NCI-H524 treated with DMSO at 0.1 percent for 48 hours (cell line): ENCODE results near the gene GPBAR1.
A peak's percentile ranks its signal among the peaks of the same experiment; 100 is the strongest.

Experiments used
- DNase-seq: peaks from one replicate; lab custom pipeline; 2025; lab: John Stamatoyannopoulos, UW

The GPBAR1 gene

DNA sequence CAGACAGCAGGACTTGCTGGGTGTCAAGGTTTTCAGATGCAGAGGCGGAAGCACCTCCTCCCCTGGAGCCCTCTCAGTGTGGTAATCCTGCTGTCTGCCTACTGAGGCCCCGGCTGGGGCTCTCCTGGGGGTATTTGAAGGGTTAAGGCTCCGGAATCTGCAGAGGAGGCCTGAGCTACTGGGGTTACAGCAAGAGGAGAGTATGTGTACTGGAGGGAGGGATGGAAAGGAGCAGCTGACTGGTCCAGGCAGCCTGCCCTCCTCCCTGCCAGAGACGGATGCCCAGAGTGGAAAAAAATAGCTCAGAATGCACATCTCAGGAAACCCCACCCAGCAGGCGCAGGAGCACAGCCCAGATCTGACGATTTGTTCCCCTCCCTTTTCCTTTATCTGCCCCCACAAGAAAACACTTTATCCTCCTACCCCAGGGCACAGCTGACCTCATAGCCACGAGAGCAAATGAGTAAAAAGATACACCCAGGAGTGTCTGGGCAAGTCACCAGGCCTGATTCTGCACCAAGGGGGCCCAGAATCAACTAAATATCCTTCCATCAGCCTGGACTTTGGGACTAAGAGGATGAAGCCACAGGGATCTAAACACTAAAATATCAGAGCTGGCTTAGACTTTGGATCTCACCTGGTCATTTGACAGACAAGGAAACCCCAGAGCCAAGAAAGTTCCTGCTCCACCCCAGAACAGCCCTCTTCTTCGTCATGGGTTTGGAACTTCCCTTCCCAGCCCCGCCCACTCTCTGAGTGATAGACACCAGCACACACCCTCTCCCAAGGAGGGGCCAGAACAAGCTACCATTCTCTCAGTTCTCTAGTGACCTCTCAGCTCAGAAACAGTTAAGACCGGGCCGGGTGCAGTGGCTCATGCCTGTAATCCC is 26.0 kb downstream of the GPBAR1 start:
- DNase-seq = no peak

DNA sequence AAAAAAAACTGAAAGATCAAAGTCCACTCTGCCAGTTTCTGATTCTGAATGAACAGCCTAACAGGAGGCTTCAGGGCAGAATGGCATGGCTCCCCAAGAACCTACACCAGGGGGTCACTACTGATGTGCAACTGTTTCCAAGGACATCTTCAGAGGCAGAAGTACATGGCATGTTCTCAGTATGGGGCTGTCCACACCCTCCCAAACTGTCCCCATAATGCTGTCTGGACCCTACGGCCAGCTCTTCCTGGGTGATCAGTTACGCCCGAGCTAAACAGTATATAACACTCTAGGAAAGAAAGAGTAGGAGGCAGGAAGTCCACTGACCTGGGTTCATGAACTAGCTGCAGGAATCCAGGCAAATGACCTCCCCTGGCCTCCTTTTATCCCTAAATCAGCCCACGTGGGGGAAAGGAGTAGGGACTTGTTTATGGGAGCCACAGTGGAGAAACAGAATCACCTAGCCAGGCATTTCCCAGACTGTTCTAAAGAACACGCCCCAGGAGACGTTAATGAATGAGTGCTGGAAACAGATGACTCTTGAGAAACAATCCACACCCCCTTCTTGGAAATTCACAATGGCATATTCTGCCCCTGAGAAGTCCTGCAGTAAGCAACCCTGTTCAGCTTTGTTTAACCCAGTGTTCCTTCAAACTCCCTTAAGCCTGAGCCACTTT is 29.0 kb downstream of the GPBAR1 start:
- no peak for DNase-seq

DNA sequence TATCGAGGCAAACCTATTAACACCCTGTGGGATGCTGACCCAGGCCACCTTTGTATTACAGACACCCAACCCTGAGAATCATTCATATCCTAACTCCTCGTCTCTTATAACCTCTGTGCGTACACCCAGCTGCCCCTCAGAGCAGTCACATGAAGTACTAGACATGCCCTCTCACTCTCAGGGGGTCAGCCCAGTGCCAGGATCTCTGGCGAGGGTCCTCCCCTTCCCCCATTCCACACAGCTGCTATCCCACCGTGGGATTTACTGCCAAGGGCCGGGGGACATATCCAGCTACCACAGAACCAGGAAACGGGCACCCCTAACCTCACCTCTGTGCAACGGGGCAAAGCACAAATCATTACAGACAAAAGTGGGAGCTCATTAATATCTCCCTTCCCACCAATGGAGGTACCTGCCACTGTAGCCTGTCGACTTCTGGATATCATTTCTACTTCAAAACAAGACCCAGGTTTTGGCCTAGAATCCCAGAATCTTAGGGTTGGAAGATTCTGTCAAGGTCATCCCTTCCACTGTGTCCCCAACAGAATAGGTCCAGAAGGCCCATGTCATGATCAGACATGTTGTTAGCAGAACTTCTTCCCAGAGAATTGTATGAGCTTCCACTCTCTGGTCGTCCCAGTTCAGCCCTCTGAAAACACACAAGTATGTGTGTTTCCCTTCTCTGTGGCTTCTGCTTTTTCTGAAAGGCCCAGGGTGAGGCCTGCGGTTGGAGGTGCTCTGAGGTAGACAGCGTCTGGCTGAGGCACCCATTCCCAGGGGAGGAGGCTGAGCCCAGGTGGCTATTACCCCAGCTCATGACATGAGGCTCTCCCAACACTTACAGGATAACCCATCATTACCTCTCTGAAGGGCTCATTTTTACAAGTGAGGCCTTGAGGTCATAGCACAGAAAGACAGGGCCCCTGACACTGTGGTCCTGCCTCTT is 29.8 kb downstream of the GPBAR1 start:
- DNase-seq = no peak

DNA sequence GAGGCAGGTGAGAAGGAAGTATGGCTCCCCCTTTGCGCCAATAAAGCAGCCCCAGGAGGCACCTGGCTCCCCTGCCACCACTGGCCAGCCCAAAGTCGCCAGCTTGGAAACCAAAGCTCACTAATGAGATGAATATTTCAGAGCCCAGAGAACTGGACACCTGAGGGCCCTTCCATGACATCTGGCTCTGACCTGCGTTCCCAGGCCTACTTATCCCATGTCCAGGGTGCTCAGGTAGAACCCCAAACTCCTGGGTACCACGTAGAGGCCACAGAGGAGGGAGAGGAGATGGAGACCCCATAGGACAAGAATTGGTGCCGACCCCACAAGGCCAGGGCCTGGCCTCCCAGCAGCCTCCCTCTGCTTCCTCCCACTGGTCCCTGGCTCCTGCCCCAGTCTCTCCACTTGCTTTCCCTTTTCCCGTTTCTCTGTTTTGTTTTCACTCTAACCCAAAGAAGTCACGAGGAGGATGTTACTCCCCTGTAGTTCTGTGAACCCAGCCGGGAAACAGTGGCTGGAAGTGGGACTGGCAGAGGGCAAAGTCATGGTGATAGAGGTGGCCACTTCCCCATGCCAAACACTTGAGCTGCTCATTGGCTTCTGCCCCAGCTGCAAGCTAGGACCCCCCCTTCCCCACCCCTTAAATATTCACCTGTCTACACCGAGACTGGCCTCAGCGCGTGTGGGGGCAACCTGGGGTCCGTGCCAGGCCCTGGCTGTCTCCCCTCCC is 30.7 kb downstream of the GPBAR1 start:
- no peak for DNase-seq

DNA sequence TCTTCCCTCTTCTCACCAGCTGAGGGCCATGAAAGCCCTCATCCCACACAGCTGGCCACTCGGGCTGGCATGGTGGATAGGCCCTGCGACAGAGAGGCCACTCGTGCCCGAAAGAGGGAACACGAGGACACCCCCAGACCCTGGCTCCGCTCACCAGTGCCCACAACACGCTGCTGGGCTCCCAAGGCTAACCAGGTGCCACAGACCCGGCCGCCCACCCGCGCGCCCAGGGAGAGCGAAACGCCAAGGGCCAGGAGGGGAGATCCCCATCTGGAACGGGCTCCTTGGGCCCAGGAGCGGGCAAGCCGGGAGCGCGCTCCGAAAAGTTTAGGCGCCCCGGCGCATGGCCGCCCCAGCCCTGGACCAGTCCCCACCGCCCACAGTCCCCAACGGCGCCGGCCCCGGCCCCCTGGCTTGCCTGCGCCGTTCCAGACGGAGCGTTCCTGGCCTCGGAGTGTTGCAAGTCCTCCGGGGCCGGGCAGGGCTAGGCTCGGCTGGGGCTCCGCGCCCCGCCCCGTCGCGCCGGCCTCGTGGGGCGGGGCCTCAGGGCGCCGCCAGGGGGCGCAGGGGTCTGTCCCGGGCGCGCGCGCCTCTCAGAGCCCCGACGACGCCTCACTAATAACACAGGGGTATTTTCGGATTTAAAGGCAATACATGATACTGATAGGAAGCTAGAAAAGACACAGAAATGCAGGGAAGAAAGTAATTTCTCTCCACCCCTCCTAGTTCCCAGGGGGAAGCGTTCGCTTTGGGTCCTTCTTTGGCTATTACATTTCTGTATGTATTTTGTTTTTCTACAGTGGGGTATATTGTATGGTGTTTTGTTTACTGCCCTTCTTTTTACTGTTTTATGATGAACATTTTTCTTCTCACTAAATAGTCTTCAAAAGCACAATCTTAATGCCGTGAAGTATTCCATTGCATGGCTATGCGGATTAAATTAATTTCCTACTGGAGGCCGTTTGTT is 31.5 kb downstream of the GPBAR1 start, which contains the start of gene TMBIM1:
TSS of gene TMBIM1 (minus strand) at position 456 of the 967 bp plus-strand sequence. CDS start 10,362 bp downstream, outside the sequence.
- DNase-seq = no peak

DNA sequence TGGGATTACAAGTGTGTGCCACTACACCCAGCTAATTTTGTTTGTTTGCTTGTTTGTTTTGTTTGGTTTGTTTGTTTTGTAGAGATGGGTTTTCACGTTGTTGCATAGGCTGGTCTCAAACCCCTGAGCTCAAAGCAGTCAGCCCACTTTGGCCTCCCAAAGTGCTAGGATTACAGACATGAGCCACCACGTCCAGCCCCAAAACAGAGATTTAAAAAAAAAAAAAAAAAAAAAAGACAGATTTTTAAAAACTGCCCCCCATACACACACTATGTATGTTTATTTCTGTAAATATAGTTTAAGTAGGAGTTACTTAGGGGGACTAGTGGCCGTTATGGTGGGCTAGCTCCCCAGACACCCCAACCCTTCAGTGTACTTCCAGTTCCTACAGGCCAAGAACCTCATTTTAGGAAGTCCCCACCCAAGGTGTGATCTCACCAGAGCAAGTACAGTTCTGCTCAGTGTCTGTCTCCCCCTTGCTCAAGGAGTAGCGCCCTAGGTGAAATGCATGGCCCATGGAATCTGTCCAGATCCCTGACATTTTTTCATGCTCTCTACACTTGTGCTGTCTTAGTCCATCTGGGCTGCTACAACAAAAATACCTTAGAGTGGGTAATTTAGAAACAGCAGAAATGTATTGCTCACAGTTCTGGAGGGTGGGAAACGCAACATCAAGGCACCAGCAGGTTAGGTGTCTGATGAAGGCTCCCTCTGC is 33.1 kb downstream of the GPBAR1 start:
- no peak for DNase-seq

DNA sequence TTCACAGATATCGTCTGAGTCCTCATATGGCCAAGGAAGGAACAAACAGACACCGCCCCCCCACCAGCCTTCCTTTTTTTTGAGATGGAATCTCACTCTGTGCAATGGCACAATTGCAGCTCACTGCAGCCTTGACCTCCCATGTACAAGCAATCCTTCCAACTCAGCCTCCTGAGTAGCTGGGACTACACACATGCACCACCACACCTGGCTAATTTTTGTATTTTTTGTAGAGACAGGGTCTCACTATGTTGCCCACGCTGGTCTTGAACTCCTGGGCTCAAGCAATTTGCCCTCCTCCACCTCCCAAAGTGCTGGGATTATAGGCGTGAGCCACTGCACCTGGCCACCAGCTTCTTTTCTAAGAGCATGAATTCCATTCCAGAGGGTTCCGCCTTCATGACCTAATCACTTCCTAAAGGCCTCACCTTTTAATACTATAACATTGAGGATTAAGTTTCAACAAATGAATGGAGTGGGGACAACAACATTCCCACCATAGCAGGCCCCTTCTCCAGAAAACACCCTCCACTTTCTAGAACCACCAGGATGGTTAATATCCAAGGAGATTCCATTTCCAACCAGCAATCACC is 33.7 kb downstream of the GPBAR1 start:
- DNase-seq = no peak

DNA sequence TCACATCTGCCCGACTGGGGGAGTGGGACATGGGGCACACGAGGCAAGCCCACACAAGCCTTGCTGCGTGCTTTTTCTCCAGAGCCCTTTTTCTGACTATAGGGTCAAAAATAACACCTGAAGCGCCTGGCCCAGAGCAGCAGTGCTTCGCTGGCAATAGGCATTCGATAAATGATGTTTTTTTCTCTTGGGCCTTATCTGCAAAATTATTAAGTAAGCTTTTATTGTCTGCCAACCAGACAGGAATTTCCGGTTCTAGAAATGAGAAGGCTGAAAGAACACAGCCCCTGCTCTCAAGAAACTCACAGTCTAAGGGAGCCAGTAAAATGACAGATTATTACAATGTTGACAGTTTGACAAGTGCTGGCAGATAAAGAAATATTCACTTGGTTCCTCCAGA is 34.2 kb downstream of the GPBAR1 start:
- DNase-seq = no peak

DNA sequence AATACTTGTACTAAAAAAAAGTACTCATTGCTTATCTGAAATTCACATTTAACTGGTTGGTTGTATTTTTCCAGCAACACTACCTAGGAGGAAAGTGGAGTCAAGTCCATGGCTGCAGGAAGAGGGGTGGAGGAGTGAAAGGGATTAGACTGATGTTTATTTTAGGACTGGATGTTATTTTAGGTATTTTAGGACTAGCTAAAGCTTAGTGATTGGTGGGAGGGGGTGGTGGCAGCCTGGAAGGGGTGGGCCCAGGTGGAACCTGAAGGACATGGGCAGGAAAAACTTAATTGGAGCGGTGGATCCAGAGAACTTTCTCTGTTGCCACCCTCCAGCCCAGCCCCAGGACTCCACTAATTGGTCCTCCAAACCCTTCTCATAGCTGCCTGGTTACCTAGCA is 35.4 kb downstream of the GPBAR1 start:
- no peak for DNase-seq

DNA sequence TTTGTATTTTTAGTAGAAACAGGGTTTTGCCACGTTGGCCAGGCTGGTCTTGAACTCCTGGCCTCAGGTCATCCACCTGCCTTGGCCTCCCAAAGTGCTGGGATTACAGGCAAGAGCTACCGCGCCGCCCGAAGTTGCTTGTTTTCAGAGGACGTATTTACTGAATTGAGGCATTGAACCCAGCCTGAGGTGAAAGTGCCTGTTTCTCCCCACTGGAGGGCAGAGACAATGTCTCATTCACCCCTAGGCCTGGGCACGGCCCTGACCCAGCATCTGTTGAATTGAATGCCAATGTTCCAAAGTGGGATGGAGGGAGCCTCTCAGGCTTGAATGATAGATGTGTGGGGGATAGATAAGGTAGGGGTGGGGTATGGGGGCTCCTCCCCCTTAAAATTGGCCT is 36.0 kb downstream of the GPBAR1 start:
- no peak for DNase-seq

DNA sequence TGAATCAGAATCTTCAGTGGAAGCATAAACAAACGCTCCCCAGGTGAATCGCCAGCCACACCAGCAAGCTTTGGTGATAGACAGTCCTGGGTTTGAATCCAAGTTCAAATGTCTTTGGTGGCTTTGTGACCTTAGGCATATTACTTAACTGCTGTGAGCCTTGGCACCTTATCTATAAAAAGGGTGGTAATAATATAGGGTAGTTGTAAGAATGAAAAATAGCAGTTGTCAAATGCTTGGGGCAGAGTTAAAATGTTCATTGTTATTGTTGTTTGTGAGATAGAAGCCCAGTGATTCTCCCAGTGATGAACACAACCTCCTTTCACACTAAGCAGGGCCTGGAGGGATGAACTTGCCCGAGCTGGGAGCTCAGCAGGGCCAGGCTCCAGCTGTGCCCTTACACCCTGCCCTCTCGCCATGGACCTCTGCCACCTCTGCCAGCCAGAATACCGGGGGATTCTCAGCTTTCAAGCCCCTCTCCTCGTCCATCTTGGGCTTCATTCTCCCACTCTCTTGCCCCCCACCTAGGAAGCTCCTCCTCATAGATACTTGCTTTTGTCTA is 37.6 kb downstream of the GPBAR1 start:
- no peak for DNase-seq

DNA sequence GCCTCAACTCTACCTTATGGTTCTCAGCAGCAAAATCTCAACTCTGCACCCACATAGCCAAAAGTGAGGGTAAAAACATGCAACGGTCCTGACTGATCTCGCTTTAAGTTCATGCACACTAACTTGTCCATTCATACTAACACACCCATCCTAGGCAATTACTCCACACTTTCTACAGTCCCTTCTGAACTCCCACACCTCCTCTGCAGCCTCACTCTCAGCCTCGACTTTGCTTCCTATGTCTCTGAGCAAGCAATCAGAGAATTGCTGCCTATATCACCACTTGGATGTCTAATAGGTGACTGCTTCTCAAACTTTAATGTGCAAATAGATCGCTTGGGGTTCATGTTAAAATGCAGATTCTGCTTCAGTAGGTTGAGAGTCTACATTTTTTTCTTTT is 39.3 kb downstream of the GPBAR1 start:
- no peak for DNase-seq

DNA sequence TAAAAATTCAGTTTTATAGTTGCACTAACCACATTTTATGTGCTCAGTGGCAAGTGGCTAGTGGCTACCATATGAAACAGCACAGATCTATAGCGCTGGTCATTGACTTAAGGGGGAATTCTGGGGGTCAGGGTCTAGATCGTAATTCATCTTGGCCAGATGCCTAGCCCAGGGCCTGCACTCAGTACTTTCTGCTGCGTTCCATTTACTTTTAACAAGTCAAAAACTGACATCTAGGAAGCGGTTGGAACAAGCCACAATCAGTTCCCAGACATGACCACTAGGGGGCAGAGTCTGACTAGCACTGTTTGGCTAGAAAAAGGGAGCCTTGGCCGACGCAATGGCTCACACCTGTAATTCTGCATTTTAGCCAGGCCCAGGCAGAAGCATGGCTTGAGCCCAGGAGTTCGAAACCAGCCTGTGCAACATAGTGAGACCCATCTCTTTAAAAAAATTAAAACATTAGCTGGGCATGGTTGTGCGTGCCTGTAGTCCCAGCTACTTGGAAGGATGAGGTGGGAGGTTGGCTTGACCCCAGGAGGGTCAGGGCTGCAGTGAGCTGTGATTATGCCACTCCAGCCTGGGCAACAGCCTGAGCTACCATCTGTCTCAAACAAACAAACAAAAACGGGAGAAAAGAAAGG is 40.5 kb downstream of the GPBAR1 start:
- peak; percentile 32 for DNase-seq

DNA sequence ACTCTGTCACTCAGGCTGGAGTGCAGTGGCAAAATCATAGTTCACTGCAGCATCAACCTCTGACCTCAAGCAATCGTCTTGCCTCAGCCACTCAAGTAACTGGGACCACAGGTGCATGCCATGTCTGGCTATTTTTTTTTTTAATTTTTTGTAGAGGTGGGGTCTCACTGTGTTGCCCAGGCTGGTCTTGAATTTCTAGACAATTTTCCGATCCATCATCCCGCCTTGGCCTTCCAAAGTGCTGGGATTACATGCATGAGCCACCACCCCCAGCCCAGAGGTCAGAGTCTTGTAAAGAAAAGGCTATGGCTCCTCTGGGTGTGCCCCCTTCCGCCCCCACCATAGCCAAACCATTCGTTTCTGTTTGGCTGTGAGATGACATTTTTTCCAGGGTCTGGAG is 44.6 kb downstream of the GPBAR1 start:
- DNase-seq = no peak

DNA sequence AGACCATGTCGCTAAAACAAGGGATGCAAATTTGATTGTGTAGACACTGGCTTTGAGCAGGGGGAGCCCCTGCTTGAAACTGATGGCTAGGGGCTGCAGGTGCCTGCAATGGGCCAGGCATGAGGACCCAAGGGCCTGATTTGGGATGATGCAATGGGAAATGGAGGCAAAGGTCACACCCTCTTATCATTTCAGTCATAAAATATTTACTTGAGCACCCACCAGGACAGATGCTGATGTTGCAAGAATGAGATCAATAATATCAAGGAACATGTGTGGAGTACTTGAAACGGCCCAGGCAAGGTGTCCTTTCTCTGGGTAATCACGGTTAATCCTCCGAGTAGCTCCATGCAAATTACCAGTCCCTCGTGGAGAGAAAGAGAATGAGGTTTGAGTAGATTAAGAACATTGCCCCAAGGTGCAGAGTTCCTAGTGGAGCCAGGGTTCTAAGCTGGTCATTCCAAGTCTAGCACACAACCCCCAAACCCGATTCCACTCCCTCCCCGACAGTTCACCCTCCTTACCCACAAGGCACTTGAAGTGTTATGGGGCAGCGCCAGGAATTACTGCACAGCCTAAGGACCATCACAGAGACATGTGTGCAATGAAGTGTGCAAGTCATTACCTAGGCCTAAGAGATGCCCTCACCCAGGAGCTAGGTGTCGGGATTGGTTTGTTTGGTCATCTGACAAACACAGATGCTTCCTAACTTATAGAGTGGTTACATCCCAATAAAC is 45.5 kb downstream of the GPBAR1 start:
- no peak for DNase-seq

DNA sequence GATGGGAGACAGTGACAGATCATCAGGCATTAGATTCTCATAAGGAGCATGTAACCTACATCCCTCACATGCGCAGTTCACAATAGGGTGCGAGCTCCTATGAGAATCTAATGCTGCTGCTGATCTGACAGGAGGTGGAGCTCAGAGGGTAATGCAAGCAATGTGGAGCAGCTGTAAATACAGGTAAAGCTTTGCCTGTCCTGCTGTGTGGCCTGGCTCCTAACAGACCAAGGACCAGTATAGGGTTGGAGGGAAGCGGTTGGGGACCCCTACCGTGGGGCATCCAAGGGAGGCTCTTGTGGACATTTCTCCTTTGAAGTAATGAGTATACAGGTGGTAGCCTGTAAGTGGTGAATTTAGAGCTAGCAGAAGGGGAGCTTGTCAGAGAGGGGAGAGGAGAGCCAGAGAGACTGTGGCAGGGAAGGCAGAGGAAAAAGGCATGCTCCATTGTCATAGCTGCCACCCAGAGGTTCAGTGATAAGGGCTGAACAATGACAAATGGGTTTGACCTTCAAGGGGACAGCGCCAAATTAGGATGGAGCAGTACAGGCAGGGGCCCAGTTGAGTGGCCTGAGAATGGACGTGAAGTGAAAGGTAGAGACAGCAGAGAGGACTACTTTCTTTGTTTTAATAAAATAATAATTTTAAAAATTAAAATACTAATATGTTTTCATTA is 46.7 kb downstream of the GPBAR1 start:
- no peak for DNase-seq
